GM19328 (cell line): ENCODE measurements around the gene CACNB3.
"Not testable (repeated sequence)": the region's sequence is repeated elsewhere in the genome, so short reads cannot be mapped to it uniquely, and the experiment has no call there.

Experiments
- ATAC-seq: cut with Tn5 transposase; IDR thresholded peaks from one replicate; pipeline ENCODE4 v1.9.1; 2021; ENCODE audit warnings: mild to moderate bottlenecking, moderate library complexity; ENCODE audit not compliant: unreplicated experiment

The CACNB3 gene

DNA sequence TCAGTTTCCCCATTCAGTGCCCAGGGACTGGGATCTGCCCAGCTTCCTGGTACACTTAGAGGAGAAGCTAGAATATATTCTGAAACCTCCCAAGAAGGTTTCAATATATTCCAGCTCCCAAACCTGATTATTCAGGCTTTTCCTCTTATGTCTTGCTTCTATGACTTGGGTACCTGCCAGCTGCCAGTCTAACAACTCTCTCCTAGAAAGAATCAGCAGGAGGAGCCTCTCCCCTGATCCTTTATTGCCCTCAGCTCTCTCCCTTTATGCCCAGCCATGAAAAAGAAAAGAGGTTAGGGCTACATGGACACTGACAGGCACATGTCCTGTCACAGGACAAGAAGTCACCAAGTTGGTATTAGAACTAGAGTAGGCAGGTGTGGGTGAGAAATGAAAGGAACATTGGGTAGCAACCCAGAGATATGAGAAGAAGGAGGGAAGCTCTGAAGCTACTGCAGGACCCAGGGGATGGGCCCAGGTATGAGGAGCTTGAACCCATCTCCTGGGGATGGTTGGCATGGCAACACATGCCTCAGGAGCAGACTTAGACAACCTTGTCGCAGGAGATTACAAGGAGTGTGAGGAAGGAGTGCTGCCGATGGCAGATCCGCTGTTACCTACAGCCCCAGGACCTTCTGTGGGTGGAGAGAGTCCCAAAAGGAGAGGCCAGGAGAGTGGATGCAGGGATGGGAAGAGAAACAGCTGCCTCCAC, 2.0 kb upstream of the CACNB3 start:
- no peak for ATAC-seq

DNA sequence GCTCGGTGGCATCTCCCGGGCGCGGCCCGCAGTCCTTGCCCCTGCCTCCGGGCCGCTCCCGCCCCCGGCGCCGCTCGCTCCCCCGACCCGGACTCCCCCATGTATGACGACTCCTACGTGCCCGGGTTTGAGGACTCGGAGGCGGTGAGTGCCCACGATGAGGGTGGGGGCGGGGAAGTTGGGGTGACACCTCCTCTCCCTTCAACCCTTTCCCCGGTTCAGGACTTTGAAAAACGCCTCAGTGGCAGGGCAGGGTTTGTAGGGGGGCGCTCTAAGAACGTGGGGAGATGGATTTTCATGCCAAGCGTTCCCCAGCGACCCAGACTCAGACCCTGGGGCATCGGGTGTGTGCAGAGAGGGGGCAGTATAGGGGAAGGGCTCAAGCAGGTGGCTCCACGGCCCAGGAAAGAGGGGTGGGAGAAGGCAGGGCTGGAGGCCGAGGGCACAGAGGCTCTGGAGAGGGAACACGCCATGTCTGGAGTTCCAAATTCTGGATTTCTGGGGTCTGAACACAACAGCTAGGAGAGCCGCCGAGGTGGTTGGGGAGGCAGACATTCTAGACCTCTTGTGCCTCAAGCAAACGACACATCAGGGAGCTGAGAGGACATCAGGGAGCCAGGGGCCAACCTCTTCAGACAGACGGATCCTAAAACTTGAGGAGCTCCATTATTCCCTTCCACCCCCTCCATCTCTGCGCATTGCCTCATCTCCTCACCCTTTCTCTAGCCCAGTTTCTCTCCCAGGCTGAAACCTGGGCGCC, 715 bp downstream of the CACNB3 start:
- no peak for ATAC-seq

DNA sequence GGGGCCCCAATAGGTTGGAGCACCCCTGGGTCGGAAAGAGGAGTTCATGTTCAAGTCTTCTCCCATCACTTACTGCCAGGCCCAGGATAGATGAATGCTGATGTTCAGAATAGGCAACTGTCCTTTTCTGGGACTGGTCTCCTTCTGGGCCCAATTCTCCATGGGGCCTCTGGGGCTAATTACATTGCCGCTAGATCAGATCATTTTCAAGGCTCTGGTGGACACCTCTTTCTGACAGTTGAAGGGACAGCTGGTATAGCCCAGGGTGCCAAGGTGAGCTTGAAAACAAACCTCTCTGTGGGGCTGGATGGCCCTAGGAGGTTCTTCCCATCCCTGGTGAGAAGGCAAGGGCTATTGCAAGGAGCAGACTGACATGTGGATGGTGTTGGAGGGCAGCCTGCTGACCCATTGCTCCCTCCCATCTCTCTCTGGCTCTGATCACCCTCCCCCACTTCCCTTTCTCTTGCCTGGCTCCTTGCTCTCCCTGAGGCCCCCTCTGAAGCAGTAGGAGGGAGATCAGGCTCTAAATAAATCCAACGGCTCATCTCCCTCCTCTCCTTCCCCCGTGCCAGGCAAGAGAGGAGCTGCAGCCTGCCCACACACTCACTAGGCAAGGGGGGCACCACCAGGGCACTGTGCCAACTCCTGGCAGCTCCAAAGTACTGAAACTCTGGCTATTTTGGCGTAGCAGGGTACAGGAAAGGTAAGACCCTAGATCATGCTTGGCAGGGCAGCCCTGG, 1.9 kb downstream of the CACNB3 start:
- no peak for ATAC-seq

DNA sequence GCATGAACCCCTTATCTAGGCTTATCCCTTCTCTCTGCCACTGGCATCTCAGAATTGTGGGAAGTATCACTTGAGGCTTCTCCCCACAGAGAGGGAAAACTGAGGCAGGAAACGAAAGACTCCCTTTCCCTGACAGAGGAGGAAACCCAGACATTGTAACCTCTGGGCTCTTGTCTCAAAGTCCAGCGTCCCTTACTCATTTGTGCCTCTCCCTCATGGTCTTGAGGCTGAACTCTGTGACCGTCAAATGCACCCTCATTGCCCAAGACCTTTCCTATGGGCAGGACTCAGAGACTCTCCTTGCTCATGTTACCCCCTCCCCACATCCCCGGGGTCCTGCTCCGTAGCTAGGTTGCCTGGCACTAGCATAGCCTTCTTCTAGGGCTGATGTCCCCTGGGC, 3.8 kb downstream of the CACNB3 start:
- ATAC-seq = no peak

DNA sequence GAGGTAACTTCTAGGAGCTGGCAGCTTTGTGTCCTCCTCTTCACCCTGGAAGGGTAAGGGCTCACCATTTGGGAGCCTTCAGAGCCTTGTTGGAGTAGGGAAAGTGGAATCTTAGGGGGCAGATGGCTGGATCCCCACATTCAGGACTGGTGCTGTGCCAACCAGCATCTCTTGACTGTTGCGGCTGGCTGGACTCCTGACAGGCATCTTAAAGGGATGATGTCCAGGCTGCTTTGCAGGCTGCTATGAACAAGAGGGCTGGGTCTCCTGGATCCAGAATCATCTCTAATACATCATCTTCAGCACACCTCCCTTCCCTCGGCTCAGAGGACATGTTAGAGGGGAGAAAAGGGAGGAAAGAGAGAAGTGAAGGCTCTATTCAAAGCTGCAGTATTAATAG, 4.4 kb downstream of the CACNB3 start:
- no peak for ATAC-seq

DNA sequence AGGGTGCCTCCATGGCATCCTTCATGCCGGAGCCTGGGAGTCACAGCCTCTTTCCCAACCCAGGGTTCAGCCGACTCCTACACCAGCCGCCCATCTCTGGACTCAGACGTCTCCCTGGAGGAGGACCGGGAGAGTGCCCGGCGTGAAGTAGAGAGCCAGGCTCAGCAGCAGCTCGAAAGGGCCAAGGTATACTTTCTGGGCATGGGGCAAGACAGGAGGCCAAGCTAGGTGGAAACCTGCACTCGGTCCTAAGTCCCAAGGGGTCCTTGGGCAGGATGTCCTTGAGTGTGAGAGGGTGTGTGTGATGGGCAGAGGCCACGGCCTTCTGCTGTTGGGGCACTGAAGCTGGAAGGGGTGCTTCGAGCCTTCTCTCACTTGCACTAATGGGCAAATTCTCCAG, 5.0 kb downstream of the CACNB3 start:
- ATAC-seq = no peak

DNA sequence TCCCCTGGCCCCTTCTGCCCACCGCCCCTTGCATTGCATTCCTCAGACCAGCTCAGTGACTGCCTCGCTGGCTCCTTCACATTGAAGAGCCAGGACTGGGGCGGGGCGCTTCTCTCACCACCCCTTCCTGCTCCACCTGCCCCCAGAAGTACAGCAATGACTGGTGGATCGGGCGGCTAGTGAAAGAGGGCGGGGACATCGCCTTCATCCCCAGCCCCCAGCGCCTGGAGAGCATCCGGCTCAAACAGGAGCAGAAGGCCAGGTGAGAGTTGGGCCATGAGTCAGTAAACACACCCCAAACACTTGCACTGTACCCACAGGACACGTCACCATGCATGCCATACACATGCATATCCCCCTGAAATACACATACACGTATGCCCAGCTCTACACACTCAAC, 5.8 kb downstream of the CACNB3 start:
- ATAC-seq = no peak

DNA sequence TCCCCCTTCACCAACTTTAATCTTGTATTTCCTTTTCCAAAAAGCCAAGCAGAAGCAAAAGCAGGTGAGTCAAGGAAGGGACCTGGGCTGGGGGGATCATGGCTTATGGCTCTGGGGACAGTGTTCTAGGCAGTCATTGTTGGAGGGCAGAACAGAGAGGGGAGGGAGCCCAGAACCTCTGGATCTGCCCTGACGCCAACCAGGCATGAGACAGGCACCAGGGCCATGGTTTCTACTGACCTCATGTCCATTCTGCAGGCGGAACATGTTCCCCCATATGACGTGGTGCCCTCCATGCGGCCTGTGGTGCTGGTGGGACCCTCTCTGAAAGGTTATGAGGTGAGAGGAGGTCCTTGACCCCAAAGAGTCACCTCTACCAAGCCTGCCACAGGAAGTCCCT, 6.6 kb downstream of the CACNB3 start:
- ATAC-seq = no peak

DNA sequence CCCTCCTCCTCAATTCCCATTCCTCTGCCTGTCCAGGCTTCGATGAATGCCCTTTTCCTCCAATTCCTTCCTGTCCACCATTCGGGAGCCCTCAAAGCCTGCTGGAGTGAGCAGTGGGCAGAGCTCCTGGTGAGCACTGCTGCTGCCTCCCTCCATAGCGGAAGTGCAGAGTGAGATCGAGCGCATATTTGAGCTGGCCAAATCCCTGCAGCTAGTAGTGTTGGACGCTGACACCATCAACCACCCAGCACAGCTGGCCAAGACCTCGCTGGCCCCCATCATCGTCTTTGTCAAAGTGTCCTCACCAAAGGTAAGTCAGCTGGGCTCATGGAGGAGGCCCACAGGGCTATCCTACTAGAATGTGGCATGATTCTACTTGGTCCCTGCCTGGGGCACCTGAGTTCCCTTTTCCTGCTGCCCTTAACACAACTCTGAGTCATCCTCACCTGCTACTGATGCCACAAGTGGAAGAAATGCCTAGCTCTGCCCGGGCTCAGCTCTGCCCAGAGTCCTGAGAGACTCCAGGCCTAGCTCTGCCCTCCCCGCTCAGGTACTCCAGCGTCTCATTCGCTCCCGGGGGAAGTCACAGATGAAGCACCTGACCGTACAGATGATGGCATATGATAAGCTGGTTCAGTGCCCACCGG, 8.0 kb downstream of the CACNB3 start:
- ATAC-seq = no peak

DNA sequence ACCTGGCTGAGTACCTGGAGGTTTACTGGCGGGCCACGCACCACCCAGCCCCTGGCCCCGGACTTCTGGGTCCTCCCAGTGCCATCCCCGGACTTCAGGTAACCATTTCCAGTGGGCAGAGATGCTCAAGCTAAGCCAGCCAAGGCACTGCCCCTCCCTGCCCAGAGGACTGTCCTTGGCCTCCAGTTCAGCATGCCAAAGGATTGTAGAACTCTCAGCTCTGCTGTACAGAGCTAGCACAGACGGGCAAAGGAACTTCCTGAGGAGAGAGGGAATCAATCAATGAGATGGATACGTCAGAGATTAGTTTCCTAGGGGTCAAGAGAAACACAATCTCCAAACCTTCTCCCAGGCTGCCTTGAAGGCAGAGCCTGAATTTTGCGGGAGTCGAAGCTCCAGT, 8.7 kb downstream of the CACNB3 start:
- ATAC-seq = no peak

DNA sequence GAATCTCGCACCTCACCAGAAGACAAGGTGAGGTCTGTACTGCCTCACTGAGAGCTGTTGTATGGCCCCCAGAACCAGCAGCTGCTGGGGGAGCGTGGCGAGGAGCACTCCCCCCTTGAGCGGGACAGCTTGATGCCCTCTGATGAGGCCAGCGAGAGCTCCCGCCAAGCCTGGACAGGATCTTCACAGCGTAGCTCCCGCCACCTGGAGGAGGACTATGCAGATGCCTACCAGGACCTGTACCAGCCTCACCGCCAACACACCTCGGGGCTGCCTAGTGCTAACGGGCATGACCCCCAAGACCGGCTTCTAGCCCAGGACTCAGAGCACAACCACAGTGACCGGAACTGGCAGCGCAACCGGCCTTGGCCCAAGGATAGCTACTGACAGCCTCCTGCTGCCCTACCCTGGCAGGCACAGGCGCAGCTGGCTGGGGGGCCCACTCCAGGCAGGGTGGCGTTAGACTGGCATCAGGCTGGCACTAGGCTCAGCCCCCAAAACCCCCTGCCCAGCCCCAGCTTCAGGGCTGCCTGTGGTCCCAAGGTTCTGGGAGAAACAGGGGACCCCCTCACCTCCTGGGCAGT, 9.3 kb downstream of the CACNB3 start:
- ATAC-seq = no peak

DNA sequence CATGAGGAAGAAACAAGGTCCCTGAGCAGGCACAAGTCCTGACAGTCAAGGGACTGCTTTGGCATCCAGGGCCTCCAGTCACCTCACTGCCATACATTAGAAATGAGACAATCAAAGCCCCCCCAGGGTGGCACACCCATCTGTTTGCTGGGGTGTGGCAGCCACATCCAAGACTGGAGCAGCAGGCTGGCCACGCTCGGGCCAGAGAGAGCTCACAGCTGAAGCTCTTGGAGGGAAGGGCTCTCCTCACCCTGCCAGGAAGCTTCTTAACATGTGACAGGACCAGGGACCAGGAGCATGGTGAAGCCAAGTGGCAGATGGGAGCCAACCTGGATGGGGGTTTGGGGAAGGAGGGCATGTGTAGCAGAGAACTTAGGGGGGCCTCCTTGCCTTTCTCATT, 10.0 kb downstream of the CACNB3 start:
- ATAC-seq = no peak

DNA sequence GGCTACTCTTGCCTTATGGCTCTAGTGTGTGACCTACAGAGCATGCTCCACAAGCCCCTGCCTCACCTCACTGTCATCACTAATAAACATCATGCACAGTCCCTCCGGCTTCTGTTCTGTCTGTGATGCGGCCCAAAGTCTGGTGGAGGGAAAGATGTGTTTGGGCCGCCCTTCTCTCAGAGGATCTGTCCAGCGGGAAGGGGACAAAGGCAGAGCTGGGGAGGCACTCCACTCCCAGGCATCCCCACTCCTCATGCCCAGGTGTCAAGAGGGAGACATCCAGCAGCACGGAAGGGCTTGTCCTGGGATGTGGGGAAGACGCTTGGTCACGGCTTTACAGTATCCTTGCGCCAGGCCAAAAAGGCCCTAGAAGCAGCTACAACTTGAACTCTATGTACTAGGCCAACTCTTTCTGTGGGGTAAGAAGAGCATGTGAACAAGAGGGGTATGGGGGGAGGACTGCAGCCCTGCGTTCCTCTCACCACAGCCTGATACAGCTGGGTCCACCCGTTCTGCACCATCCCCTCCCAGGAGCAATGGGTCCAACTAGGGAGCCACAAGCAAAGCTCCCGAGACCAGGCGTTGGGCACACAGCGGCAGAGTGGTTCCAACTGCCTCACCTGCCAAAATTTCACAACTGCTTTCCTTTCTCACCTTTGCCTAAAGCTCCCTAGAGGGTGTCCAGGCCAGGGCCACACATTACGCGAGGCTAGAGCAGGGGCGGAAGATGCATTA, 10.7 kb downstream of the CACNB3 start:
- ATAC-seq = no peak

DNA sequence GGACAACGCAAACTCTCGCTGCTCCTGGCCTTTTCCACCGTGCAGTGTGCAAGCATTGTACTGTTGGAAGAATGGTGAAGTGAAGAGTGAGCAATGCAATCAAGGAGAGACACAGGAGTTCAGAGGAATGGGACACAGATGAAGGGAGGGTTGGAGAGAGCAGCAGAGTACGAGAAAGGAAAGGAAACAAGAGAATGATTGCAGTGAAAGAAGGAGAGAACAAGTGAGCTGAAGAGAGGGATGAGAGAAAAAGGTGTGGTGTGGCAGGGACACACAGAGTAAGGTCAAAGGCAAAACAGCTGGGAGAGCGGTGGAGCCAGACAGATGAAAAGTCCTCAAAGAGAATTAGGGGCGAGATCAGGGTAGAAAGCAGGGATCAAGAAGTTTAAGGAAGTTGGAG, 13.0 kb downstream of the CACNB3 start:
- no peak for ATAC-seq

DNA sequence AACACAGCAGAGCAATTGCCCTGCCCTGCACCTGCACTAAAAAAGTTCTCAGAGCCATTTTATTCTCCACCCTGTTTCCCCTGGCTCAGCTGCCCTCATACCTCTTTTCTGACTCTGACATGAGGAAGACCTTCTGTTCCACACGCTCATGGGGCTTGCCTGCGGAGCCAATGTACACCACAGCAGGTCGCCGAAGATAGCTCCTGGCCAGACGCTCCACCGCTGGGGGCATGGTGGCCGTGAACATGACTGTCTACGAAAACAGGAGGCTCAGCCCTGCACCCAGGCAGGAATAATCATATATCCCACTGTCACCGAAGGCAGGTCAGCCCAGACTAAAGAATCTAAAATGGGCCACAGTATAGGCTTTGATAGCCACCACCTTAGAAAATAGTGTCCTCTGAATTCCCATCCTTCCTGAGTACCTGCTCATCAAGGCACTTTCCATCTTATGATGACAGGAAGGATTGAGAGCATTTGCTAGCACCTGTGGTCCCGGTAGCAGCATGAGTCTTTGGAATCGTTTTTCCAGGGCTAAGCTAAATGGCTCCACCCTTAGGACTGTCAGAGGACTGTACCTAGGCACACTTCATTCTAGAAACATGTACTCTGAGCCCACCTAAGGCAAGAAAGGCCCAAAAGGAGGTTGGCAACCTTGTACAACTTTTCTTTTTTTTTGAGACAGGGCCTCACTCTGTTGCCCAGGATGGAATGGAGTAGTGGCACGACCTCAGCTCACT, 14.2 kb downstream of the CACNB3 start:
- ATAC-seq = no peak

DNA sequence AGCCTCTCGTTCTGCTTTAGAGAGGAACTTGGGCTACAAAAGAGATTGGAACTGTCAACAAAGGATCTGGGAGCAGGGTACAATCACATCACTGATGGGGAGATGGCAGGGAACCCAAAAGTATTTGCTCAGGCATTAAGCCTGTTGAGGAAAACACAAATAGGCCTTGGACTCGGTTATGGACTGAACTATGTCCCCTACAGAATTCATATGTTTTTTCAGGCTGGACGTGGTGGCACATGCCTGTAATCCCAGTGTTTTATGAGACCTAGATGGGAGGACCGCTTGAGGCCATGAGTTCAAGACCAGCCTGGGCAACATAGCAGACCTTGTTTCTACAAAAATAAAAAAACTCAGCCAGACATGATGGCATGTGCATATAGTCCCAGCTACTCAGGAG, 19.8 kb downstream of the CACNB3 start:
- no peak for ATAC-seq

DNA sequence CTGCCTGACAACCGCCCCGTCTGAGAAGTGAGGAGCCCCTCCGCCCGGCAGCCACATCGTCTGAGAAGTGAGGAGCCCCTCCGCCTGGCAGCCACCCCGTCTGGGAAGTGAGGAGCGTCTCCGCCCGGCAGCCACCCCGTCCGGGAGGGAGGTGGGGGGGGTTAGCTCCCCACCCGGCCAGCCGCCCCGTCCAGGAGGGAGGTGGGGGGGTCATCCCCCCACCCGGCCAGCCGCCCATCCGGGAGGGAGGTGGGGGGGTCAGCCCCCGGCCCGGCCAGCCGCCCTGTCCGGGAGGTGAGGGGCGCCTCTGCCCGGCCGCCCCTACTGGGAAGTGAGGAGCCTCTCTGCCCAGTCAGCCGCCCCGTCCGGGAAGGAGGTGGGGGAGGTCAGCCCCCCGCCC, 23.7 kb downstream of the CACNB3 start:
- ATAC-seq = not testable (repeated sequence)

DNA sequence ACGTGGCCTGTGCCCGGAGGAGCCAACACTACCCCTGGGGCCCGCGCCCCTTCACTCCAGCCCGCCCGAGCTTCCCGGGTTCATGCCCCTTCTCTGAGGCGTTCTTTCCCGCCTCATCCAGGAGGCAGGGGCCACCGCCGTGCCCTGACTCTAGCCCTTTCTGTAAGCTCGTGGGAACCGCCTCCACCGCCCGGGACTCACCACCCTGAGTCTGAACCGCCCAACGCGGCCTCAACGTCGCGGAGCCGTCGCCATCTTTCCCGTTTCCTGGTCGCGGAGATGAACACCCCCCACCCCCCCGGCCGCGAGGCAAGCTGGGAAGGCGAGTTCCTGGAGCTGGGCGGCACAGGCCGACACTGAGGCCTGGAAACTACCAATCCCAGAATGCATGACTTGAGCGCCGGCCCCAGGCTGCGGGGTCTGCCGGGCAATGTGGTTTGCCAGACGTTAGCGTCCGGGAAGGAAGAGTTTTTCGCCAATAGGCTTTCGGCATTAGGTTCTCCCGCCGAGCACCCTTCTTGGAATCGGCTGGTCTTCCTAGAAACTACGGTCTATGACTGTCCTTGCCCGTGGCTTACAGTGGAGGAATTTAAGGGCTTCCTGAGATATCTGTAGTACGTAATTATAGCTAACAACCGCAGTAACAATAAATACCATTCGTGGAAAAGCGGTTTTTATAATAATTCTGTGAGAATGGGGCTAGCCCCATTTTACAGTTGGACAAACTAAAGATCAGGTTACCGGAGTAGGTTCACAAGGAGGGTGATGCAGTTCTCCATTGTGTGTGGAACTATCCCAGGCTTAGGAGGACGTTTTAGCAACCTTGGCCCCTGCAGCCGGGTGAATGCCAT, 33.8 kb downstream of the CACNB3 start, which contains the start of gene DDX23:
TSS of gene DDX23 (minus strand) at position 281 of the 851 bp plus-strand sequence. CDS start 6,381 bp downstream, outside the sequence.
- peak; percentile 92 for ATAC-seq
